Stimulated activated CD8-positive, alpha-beta memory T cell treated with anti-CD3 and anti-CD28 coated beads, Interleukin-12 subunit alpha, Interleukin-12 subunit beta, amount 100 ng/mL, for 4 hours (primary cell): ENCODE measurements around the gene EID2.
A peak's percentile ranks its signal among the peaks of the same experiment; 100 is the strongest.

Experiments used
- DNase-seq: peaks from one replicate; pipeline ENCODE4 v3.0.0-alpha.2; 2020; ENCODE audit warnings: low read depth

EID2 gene

DNA sequence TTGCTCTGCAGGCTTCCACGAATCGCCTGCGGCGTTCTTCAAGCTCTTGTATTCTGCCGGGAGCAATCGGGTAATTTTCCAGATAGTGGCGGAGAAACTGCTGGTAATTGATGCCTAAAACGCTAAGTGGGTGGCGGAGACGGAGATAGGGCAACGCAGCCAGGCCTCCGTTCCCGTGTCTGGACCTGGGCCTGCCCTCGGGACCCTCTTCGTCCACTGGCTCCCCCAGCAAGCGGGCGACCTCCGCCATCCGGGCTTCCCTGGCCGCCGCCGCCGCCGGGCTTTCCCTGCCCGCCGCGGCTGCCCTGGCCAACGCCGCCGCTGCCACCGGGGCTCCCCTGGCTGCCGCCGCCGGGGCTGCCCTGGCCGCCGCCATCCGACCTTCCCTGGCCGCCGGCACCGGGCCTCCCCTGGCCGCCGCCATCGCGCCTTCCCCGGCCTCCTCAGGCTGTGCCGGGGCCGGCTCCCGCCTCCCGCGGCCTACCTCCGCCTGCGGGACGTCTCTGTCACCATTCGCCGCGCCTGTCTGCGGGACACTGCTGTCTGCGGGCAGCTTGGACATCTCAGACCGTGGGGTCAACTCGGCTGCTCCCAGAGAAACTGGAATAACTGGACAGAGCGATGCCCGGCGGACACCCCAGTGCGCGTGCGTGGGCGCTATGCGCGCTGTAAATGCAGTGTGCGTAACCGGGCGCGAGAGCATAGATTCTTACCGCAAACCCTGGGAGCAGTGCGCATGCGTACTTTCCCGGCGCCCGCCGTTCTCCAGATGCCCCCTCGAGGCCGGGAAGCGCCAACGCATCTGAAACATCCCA, at the start of gene EID2:
Gene EID2, minus strand, starts transcription at position 644 of the 815 bp plus-strand sequence. Its CDS starts 82 bp downstream, at position 562.
- DNase-seq, result peak; percentile 88

DNA sequence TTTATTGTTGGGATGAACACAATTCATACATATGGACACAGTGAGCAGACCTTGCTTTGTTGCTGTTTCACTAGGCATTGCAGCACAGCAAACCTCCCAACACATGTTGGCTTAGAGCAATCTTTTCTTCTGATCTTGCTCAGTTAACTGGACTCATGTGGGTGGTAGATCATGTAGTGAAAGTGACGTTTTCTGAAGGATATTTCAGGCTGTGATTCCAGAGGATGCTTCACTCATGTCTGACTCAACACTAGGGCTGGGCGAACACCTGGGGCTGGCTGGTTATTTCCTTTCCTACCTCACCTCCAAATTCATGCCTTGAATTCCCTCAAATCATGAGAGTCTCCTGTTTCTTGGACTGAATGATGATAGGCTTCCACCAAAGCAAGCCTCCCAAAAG, 48.1 kb upstream of the EID2 start:
- no peak for DNase-seq

GRCh38 chr19:39587496-39587895, 47.5 kb upstream of the EID2 start:
- no peak for DNase-seq

DNA sequence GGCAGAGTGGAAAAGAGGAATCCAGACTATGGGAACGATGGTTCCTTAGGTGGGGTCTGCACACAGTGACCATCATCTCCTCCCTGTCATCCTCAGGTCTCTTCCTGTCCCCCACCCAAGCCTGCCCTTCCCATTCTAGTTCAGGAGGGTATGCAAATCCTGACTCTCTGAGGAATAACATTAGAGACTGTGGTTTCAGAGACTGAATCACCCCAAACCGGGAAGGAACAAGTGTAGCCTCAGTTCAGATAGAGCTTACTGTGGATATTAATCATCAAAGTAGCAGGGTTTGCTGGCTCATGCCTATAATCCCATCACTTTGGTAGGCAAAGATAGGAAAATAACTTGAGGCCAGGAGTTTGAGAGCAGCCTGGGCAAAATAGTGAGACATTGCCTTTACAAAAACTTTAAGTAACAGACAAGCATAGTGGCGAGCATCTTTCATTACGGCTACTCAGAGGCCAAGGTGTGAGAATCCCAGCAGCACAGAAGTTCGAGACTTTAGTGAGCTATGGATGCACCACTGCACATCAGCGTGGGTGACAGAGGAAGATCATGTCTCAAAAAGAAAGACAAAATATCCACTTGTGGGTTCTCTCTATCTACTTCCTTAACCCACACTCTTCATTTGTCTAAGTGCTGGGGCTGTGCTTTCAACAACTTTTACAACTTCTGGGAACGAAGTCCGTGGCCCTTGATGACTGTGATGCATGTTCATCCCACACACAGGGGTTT, 43.1 kb upstream of the EID2 start:
- no peak for DNase-seq

- DNase-seq, result no peak
These were observed 42.5 kb upstream of the EID2 start for GRCh38 chr19:39582442-39582841.

DNA sequence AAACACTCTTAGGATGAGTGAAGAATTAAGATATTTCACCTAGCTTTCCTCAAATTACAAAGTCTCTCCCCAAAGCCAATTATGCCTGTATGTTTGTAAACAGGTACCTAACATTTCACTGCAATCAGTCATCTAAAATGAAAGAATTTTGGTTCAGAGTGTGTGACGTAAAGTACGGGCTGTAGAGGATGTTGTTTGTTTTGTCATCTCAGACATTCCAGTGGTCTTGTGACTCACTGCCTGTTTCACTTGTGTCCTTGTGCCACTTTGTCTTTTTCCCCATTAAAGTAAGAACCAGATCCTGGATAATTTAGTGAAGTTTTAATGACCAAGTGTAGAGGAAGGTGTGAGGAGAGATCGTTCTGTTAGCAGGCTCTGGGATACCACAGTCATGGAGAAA, 28.6 kb upstream of the EID2 start:
- no peak for DNase-seq

DNA sequence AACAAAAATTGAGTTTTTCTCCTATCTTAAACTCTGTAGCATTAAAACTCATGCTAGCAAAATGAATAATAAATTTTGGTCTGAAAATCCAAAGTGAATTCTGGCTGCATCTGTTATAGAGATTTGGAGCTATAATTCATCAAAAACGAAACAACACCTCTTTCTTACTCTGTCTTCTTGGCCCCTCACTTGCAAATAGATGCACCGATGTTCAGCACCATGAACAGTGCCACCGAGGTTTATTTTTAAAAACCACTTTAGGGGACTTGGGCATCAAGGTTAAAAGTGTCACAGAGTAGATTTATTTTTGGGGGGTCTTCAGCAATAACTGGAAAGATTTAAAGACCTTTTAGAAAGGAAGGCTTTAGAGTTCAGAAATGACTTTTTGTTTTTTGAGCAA, 26.1 kb upstream of the EID2 start:
- no peak for DNase-seq

DNA sequence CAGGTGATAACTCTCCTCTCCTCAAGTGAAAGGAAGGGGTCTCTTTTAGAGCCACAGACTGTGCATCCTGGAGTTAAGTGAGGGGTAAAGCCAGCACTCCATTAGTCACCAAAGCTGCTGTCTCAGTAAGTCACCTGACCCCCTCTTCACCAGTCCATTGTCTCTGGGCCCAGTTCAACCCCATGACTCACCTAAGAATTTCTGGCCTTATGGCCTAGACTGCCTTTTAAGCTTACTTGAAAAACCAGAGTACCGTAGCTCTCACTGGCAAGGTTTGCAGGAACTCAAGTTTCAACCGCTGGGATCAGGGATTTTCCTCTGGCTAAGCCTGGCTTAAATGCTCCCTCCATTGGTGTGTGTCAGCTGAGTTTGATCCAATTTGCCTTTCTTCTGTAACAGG, 23.4 kb upstream of the EID2 start:
- no peak for DNase-seq

DNA sequence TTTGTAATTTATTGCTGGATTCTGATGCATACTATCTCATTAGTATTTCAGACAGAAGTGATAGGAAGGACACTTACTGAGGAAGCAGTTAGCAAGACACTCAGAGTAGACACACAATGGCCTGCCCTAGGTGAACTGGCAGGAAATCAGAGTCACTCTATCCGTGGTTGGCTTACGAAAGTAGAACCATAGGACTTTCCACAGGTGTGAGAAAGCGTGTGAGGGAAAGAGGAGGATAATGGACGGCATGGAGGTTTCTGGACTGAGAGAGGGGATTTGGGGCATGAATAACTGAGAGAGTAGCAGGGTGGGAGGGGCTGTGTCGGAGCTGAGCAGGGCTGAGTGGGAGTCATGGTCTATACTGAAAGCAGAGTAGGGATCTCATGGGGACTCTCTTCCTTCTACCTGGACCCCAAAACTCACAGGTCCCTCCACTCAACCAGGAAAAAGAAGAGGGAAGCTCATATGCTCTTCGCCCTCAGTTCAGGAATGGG, 18.7 kb upstream of the EID2 start:
- DNase-seq, result no peak

DNA sequence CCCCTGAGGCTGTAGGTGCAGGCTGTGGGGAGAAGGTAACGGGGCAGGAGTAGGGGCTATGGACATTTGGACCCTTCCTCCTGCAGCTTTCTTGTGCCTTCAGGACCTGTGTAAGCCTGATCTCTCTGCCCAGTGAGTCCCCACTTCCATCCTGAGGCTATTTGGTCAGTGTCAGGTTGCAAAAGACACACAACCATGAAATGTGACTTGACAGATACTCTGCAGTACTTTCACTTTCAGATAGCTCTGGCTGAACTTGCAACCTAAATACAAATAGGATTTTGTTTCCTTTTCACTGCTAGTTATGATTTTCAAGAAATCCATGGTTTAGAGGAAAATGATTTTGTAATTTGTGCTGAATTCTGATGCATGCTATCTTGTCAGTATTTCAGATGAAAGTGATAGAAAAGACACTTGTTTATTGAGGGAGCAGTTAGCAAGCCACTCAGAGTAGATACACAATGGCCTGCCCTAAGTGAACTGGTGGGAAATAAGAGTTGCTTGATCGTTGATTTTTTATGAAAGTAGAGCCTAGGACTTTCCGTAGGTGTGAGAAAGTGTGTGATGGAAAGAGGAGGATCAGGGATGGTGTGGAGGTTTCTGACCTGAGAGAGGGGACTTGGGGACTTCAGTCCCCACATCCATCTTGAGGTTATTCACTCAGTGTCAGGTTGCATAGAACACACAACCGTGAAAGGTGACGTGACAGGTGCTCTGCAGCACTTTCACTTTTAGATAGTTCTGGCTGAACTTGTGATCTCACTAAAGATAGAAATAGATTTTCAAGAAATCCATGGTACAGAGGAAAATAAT, 18.1 kb upstream of the EID2 start:
- no peak for DNase-seq

GRCh38 chr19:39555883-39556282, 15.9 kb upstream of the EID2 start:
- DNase-seq, result no peak

- no peak for DNase-seq
These were observed 14.8 kb upstream of the EID2 start for GRCh38 chr19:39554701-39555311.

DNA sequence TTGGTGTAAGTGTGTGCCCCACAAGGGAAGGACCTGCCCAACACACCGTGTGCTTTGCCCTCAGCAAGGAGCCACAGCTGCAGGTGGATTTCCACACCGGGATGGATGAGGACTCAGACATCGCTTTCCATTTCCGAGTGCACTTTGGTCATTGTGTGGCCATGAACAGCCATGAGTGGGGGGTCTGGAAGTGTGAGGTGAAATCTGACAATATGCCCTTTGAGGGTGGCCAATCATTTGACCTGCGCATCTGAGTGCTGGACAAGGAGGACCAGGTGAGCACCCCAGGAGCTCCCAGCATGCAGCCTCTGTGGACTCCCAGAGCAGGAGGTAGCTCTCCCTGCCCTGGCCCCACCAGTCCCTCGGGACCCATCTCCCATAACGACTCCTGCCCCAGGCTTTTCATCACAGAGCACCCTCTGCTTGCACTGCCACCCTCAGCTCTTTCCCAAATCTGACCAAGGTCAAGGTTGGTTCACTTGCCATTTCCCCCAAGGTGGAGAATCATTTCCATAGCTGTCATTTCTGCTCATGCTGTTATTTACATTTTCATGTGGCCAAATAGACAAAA, 13.2 kb upstream of the EID2 start:
- DNase-seq, result no peak

DNA sequence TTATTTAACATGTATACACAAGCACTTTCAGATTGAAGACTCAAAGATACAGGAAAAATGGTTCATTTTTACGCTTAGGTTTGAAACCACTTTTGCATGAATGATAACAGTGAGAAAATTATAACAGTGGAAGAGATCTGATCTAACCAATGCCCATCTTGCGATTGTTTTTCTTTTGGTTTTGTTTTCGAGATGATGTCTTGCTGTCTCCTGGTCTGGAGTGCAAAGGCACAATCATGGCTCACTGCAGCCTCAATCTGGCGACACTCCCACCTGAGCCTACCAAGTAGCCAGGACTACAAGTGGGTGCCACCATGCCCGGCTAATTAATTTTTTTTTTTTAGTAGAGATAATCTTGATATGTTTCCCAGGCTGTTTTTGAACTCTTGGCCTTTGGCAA, 10.2 kb upstream of the EID2 start:
- DNase-seq, result no peak

DNA sequence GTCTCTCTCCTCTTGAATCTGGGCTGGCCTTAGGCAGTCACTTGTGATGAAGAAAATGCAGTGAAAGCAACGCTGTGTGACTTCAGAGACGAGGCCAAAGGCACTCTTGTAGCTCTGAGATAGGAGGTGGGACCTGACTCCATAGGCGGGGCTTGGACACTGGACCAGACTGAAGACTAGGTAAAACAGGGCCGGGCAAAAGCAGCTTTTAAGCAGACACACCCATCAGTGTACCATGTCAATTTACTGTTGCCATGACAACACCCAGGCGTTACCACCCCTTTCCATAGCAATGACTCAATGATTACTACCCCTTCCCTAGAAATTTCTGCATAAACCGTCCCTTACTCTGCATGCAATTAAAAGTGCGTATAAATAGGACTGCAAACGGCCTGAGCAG, 6.6 kb upstream of the EID2 start:
- DNase-seq, result no peak

DNA sequence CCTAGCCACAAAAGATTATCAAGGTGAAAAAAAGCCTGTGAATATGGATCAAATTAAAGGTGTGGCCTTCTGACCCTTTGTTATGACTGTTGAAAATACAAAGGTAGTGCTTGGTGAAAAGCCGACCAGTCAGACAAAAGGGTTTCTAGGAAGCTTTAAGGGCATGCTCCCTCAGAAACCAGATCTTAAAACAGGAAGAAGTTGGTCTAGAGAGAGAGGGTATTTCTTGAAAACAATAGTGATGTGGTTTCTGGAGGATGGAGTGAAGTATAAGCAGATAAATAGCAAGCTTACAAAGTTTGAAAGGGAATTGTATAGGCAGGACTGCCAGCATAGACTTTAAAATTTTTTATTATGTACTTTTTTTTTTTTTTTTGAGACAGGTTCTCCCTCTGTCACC, 5.0 kb upstream of the EID2 start:
- no peak for DNase-seq

DNA sequence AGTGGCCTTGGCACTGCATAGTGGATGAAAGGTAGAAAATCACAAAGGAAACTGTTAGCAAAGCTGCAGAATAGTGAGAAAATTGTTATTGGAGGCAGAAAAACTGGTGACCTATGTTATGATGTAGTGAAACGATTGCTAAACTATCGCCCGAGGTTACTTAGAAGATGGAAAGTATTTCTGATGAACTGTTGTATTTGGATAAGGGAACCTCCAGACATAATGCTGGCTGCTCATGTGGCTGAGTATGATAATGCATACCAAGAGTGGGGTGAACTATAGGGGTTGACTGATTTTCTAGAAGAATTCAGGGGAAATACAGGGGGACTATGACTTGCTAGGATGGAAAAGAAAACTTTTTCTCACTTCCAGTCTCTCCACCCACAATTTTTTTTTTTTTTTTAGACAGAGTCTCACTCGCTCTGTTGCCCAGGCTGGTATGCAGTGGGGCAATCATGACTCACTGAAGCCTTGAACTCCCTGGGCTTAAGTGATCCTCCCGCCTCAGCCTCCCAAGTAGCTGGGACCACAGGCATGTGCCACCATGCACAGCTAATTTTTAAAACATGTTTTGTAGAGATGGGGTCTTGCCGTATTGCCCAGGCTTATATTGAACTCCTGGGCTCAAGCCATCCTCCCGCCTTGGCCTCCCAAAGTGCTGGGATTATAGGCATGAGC, 4.4 kb upstream of the EID2 start:
- DNase-seq, result no peak

- DNase-seq, result no peak
These were observed 3.5 kb upstream of the EID2 start for GRCh38 chr19:39543477-39543857.

- no peak for DNase-seq
These were observed 2.2 kb upstream of the EID2 start for GRCh38 chr19:39542206-39542605.

- no peak for DNase-seq
These were observed 342 bp upstream of the EID2 start for GRCh38 chr19:39540333-39540673.

GRCh38 chr19:39539165-39539517, 820 bp downstream of the EID2 start:
- no peak for DNase-seq
